Ovary (tissue), 9 donors: ENCODE results near the gene FAM13A. TPM values are rescaled to one million over a fixed set of nuclear protein-coding genes. Genes with fewer than 3 reads are reported as not detected.

ENCODE experiments used
- DNase-seq, 5 donors: peaks; one replicate each; pipeline ENCODE4 v3.0.0-alpha.2; 2019 to 2020
- H3K27ac ChIP-seq, 2 donors: fragments of 200-600 bp; one replicate each; pipeline versions ENCODE4 v1.5.1 to v1.8.0; 2019 to 2022
- H3K27me3 ChIP-seq: fragments of 200-600 bp; one replicate; pipeline ENCODE4 v1.8.0; 2022
- H3K36me3 ChIP-seq: fragments of 200-600 bp; sonication (generic); one replicate; pipeline ENCODE4 v1.5.1; 2019
- H3K4me1 ChIP-seq: one replicate; pipeline ENCODE4 v1.8.1; 2013; ENCODE audit warnings: mild to moderate bottlenecking, moderate library complexity; ENCODE audit not compliant: insufficient read depth
- H3K4me3 ChIP-seq: fragments of 200-600 bp; sonication (generic); one replicate; pipeline ENCODE4 v1.5.1; 2017
- H3K9me3 ChIP-seq, 2 donors: fragments of 200-600 bp in 1 of 2; sonication (generic) in 1 of 2; one replicate each; pipeline versions ENCODE4 v1.5.1 to v1.8.1; 2013 to 2019; ENCODE audit warnings: mild to moderate bottlenecking in 1 of 2, moderate library complexity in 1 of 2
- EP300 ChIP-seq: sonication (generic); formaldehyde crosslinking; IDR thresholded peaks from one replicate; pipeline ENCODE4 v1.6.1; 2017; ENCODE audit warnings: antibody characterized with exemption
- POLR2A ChIP-seq: fragments of 450-650 bp; IDR thresholded peaks from one replicate; pipeline ENCODE4 v1.6.1; 2017; ENCODE audit warnings: antibody characterized with exemption, mild to moderate bottlenecking, moderate library complexity
- WGBS, 3 donors: extraction: QIAGEN DNeasy Blood & Tissue Kit in 1 of 3; methylation state at CpG; one replicate each; pipeline versions ENCODE4 v1.1.5 to v1.1.7; 2013 to 2017; 5-methylcytosine and 5-hydroxymethylcytosine counted together
- intact Hi-C, 4 donors: fragments of 100-400 bp; cut with DNase I; formaldehyde crosslinking; loops; one replicate each; pipeline versions ENCODE4 v1.11.0 to v1.15.1; 2022 to 2023
- polyA plus RNA-seq, 2 donors: library from polyadenylated mRNA; stranded (reverse); fragments of 200-250 nt in 1 of 2; fragments of 350-450 nt in 1 of 2; fragmentation: Illumina TruSeq in 1 of 2; extraction: RNeasy Lipid Tissue Mini Kit (QIAGEN cat#74804) in 1 of 2; gene quantifications; one replicate each; pipeline ENCODE4 v1.2.3, GENCODE V29; 2013 to 2014
- total RNA-seq, 7 donors: library from RNA; depleted of rRNA in 2 of 7; stranded (reverse); fragments of >200 nt in 2 of 7; fragmentation: NEBNext Ultra II Directional in 3 of 7; extraction: Animal tissue kit (Norgen Biotek cat#: 25700) in 3 of 7; gene quantifications; one replicate each; pipeline versions ENCODE4 v1.1.0 to v1.2.4, GENCODE V29; 2016 to 2023
- TF ChIP-seq, protein P1 (sequence below), 3 donors: fragments of 450-650 bp in 2 of 3; fragments of 200-600 bp in 1 of 3; IDR thresholded peaks; one replicate each; pipeline versions ENCODE4 v1.5.1 to v1.8.0; 2016 to 2022; ENCODE audit warnings: antibody characterized with exemption in 3 of 3, mild to moderate bottlenecking in 1 of 3
- donor health status: DM: no; HTN: no; CAD: no; lungs with moderate emphysema.
- donor health status: DM: no; HTN: no; CAD: no.
- donor health status: Bipolar disorder and iron deficiency.
- donor health status: DM: yes; HTN: yes; CAD: no.
- donor health status: DM: no; HTN: no; CAD: no.
- donor health status: DM: yes; HTN: yes; CAD: no.

FAM13A gene
- total and polyA plus RNA-seq, 9 donors, result 16.7 to 51.8 (median 38.0) TPM

DNA sequence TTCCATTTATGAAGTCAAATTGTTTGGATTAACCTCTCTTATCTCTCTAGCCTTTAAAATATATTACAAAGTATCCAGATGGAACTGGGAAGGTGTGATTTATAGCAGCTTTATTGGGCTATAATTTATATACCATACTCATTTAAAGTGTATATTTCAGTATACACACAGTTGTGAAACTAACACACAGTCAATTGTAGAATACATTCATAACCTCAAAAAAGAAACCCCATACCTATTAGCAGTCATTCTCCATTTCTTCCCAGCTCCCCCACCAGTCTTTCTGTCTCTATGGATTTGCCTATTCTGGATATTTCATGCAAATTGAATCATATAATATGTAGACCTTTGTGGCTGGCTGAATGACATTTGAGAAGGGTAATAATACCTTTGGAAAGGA lies 351.8 kb downstream of the FAM13A start:
- TF ChIP-seq EP300 (no peak), POLR2A (no peak)
- TF ChIP-seq, protein P1, sequence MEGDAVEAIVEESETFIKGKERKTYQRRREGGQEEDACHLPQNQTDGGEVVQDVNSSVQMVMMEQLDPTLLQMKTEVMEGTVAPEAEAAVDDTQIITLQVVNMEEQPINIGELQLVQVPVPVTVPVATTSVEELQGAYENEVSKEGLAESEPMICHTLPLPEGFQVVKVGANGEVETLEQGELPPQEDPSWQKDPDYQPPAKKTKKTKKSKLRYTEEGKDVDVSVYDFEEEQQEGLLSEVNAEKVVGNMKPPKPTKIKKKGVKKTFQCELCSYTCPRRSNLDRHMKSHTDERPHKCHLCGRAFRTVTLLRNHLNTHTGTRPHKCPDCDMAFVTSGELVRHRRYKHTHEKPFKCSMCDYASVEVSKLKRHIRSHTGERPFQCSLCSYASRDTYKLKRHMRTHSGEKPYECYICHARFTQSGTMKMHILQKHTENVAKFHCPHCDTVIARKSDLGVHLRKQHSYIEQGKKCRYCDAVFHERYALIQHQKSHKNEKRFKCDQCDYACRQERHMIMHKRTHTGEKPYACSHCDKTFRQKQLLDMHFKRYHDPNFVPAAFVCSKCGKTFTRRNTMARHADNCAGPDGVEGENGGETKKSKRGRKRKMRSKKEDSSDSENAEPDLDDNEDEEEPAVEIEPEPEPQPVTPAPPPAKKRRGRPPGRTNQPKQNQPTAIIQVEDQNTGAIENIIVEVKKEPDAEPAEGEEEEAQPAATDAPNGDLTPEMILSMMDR (IDR thresholded peaks at IDR 0.05), result no peak
- H3K36me3 ChIP-seq, result no peaks in the 10 kb centered on the region
- H3K4me1 ChIP-seq, result no peaks in the 10 kb centered on the region
- H3K27ac ChIP-seq, result no peak overlapping the region
- no peak overlapping the region for H3K4me3 ChIP-seq
- H3K9me3 ChIP-seq, result no peaks in the 10 kb centered on the region
- no peaks in the 10 kb centered on the region for H3K27me3 ChIP-seq
- no peak for DNase-seq
- intact Hi-C loops, result loop anchor here in 3 of 4 donors (5.0 to 10.0 kb wide), 4 partner anchors 110 to 320 kb away; no protein-coding TSS in a partner anchor

DNA sequence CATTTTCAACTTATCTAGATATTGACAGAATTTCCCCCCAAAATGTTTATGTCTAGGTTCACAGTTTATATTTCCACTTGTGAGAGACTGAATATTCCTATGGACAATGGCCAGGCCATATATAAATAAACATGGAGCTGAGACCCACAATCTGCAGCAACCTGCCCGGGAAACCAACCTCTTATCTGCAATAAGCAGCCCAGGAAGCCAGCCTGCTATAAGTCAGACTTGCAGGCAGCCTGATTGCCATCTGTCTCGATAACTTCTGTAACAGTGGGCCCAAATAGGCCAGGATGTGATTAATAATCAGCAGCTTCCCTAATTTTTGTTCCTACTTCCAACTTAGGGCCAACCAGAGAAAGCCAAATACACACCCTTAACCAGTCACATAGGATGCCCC lies 354.2 kb downstream of the FAM13A start:
- peaks cover 3% of the 10 kb centered on the region for H3K4me1 ChIP-seq
- H3K36me3 ChIP-seq, result no peaks in the 10 kb centered on the region
- H3K27ac ChIP-seq, result no peak overlapping the region
- no peak overlapping the region for H3K4me3 ChIP-seq
- no peak for TF ChIP-seq EP300
- TF ChIP-seq, protein P1 (IDR thresholded peaks at IDR 0.05), result no peak
- no peak for TF ChIP-seq POLR2A
- no peak for DNase-seq
- intact Hi-C loops, result loop anchor here in 2 of 4 donors (10.0 kb wide), 3 partner anchors 112 to 322 kb away; no protein-coding TSS in a partner anchor
- H3K27me3 ChIP-seq, result no peaks in the 10 kb centered on the region
- no peaks in the 10 kb centered on the region for H3K9me3 ChIP-seq
- WGBS, 3 donors, result 84 to 100% (median 89%) methylated on average over 2 of the region's 2 CpGs

DNA sequence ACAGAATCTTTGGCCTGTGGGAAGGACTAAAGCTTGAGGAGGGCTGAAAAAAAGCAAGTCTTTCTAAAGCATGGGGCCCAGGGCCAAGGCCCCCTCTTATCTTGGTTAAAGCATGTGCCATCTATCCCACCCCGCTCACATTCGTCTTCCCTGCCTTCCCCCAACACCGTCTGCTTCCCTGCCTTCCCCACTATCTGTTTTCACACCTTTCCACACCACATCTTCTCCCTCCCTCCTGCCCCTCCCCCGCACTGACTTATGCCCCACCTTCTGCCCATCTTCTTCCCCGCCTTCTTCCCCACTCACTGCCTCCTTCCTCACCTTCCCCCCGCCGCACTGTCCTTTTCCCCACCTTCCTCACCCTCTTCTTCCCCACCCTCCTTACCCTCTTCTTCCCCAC lies 358.5 kb downstream of the FAM13A start:
- DNase-seq, result peak in 1 of 5 donors; percentile 30

DNA sequence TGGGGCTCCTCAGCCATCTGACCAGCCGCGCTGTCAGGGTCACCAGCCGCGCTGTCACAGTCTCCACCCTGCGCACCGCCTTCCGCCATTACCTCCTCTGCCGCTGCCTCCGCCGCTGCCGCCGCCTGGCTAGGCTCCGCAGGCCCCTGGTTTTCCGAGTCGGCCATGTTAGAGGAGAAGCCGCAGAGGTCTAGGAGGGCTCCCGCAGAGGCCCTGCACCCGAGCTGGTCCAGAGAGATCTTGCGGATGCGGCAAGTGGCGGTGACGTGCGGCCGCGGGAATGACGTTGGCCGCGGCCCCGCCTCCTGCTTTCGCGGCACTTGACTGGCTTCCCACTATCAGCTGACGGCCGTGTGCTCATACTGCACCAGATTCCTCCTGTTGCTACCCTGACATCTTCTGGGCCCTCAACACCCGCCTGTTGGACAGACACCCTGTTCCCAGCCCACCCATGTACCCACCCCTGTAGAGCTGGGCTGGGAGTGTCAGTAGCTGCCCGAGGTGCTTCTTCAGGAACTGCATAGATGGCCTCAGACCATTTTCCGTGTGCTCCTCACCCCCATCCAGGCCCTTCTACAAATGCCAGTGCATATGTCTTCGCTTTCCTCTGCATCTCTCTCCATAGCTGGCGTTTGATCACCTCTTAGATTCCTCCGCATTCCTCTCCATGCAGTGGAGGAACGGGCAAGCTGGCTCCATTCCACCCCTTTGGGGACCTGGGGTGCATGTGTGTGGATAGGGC lies 359.2 kb downstream of the FAM13A start, which contains the start of gene NAP1L5:
Gene NAP1L5 (minus strand): TSS at position 242 of the 742 bp plus-strand sequence. CDS start 75 bp downstream, at position 167.
- peak; percentile 70 for TF ChIP-seq POLR2A
- TF ChIP-seq, protein P1 (IDR thresholded peaks at IDR 0.05), result no peak
- H3K9me3 ChIP-seq, result no peaks in the 10 kb centered on the region
- peaks cover 6% of the 10 kb centered on the region for H3K4me1 ChIP-seq
- whole genome bisulfite sequencing, 3 donors, result 55 to 67% (median 59%) methylated on average over 32 to 40 of the region's 40 CpGs
- peak within 1 kb of the TSS; percentile 58 for H3K4me3 ChIP-seq
- H3K27ac ChIP-seq, result peak within 1 kb of the TSS; percentile 29 to 52
- intact Hi-C loops, result no loop called here
- H3K36me3 ChIP-seq, result no peaks in the 10 kb centered on the region
- DNase-seq, result peak; percentile 66 to 87 (median 82)
- no peaks in the 10 kb centered on the region for H3K27me3 ChIP-seq

More for the DNA sequence above, 358.5 kb downstream of the FAM13A start:
- WGBS, 3 donors, result 92 to 98% (median 97%) methylated on average over 7 of the region's 7 CpGs
- no peaks in the 10 kb centered on the region for H3K36me3 ChIP-seq
- no peak for TF ChIP-seq POLR2A
- TF ChIP-seq, protein P1 (IDR thresholded peaks at IDR 0.05), result no peak
- no peak for TF ChIP-seq EP300
- no peaks in the 10 kb centered on the region for H3K9me3 ChIP-seq
- intact Hi-C loops, result no loop called here
- no peaks in the 10 kb centered on the region for H3K27me3 ChIP-seq
- peaks cover 6% of the 10 kb centered on the region for H3K4me1 ChIP-seq
- H3K27ac ChIP-seq, result peak overlapping the region in 1 of 2 donors; percentile 29
- H3K4me3 ChIP-seq, result no peak overlapping the region
